Measurements from ENCODE around the gene OCRL.

GRCh38 chrX:129568349-129568748 is 28.3 kb downstream of the OCRL start:
- no peak for TF ChIP-seq CTCF (IDR thresholded peaks at IDR 0.05)
- TF ChIP-seq POLR2A (IDR thresholded peaks at IDR 0.05), result no peak

Data from thyroid gland (tissue), 4 donors.